Inflammatory macrophage (primary cell): Measurements from ENCODE around the gene SEC61G.

Source experiments
- DNase-seq, 2 donors: peaks; one replicate each; pipeline ENCODE4 v3.0.0-alpha.2; 2020 to 2022

SEC61G gene

DNA sequence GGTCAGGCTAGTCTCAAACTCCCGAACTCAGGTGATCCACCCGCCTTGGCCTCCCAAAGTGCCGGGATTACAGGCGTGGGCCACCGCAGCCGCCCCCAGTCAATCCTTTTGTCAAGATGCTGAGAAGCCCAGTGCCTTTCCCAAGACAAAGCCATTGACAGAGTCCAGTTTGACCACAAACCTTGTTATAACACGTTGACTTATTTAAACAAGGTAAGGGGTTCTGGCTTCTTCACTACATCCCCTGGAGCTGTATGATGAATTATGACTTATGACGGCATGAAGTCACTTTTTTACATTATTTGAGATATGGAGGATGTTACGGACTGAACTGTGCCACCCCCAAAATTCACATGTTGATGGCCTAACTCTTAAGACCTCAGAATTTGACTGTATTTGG, 5.8 kb upstream of the SEC61G start:
- DNase-seq, result no peak

DNA sequence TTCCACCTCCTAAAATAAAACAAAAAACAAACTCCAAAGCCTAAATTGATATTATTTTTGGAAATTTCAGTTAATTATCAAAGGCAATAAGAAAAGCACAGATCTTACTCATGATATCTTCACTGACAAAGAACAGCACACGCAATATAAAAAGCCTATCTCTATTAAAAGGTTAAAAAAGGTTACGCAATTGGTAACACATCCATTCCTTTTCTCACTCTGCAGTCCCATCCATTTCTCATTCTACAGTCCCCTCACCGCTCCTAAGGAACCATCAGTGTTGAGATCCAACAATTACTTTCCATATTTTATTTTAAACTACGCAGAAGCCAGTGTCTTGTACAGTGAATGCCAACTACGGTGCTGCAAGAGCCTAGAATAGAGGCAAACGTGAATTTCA, 1.3 kb downstream of the SEC61G start:
- DNase-seq, result no peak

DNA sequence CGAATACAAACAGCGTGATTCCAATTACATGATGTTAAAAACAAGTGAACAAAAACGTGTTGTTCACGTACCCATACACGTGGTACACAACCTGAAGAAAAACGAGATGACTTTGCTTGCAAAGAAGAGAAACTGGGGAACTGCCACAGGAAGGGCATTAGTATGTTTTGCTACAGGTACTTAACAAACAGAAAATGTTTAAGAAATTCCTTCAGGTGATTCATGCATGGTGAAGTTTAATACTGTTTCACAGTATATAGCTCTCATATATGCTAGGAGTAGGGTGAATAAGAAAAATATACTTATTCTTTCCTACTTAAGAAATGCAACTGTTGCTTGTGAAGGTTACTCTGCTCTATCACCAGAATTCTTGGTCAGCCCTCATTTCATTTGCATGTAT, 9.8 kb downstream of the SEC61G start:
- DNase-seq, result no peak

DNA sequence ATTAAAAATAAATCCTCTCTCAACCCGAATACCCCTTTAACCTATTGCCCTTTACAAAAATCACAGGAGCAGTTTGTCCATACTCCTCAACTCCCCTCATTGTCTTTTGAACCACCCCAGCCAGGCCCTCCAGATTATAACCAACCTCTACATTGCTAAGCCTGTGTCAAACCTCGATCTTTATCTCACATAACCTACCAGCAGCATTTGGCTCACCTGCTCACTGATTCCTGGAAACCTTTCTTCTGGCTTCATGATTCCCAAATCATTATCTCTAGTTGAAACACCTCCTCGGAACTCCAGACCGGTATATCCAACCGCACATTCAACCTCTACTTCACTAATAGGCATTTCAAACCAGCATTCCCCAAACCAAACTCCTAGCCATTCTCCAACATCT, 11.8 kb downstream of the SEC61G start:
- DNase-seq, result no peak

DNA sequence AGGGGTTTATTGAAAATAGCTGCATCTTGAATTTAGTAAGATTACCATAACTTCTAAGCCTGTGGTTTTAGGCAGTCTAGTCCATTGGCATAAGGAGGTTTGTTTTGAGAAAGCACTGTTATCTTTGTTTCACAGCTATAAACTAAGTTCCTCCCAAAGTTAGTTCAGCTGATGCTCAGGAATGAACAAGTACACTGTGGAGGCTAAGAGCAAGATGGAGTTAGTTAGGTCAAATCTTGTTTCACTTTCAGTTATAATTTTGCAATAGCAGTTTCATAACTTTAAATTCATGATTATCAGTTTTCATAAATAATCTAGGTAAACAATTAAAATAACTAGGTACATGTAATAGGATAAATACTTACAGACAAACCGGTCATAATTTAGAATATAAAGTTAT, 15.4 kb downstream of the SEC61G start:
- DNase-seq, result no peak

DNA sequence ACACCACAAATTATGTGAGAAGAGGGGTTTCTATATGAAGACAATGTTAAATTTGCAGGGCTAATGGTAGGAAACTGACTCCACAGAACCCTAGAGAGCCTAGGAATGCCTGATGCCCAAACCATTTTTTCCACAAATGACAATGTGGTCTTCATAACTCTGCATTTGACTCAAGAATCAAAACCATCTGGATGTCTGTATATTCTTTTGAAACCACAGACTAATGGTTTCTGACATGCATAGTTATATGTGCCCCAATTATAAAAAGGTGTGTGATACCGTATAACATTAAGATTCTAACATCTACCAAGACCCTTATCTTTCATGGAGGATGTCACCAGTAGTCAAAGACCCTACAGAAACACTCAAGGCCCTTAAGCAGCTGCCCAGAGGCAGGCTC, 20.3 kb downstream of the SEC61G start:
- no peak for DNase-seq

DNA sequence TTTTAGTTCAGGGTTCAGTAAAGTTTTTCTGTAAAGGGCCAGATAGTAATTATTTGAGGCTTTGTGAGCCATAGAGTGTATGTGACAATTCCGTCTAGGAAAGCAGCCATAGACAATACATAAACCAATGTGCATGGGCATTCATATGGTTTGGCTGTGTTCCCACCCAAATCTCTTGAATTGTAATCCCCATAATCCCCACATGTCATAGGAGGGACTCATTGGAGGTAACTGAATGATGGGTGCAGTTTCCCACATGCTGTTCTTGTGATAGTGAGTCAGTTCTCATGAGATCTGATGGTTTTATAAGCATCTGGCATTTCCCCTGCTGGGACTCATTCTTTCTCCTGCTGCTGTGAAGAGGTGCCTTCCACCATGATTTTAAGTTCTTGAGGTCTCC, 29.9 kb downstream of the SEC61G start:
- no peak for DNase-seq

DNA sequence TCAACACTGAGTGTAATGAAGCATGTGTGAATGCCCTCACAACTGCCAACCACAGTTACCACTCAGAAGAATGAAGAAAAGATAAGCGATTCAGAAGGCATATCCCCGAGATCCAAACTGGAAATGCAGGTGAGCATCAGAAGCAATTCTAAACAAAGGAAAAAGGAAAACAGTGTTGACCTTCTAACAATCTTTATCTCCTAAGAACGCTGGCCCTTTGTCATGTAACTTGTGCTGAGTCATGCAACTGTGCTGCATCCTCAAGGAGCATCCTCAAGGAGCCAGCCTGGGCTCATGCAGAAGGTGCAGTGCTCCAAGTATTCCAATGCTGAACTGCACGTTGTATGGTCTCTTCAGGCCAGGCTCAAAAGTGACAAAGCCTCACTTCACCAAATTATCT, 30.6 kb downstream of the SEC61G start:
- no peak for DNase-seq

DNA sequence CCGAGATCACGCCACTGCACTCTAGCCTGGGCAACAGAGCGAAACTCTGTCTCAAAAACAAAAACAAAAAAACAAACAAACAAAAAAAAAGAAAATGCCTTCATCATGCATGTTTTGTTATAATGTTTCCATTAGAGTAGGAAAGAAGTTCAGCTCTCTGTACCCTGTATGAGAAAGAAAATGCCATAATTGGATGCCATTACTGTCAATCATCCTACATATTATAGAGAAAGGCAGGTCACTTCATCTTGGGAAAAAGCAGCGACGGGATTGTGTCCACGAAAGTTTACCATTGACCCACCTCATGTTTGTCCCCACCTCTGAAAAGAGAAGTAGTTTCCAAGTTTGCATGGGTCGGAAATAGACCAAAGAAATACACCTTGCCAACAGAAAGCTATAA, 33.8 kb downstream of the SEC61G start:
- no peak for DNase-seq

DNA sequence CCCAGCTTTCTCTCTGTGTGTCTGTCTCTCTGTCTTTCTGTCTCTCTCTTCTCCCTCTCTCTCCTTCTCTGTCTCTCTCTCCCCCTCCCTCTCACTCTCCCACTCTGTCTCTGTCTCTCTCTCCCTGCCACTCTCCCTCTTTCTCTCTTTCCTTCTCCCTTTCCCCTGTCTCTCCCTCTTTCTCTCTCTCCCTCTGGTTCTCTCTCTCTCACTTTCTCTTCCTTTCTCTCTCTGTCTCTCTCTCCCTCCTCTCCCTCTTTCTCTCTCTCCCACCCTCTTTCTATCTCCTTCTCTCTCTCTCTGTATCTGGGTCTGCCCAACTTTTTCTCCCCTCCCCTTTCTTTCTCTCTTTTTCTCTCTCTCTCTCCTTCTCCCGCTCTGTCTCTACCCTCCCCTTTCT, 36.5 kb downstream of the SEC61G start:
- DNase-seq, result no peak

DNA sequence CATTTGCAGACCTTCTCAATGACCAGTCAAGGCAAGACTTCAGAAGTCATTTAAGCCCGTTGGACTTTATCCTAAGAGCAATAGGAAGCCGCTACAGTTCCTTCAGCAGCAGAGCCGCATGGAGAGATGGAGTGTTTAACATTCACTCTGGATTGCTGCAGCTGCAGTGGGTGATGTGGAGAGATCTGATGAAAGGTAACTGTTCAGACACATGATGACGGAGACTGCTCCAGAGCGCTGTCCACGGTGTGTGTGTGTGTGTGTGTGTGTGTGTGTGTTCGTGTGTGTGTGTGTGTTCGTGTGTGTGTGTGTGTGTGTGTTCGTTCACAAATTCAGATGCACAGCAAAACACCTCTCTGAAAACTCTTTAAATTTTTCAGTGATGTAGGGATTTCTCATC, 37.0 kb downstream of the SEC61G start:
- no peak for DNase-seq

DNA sequence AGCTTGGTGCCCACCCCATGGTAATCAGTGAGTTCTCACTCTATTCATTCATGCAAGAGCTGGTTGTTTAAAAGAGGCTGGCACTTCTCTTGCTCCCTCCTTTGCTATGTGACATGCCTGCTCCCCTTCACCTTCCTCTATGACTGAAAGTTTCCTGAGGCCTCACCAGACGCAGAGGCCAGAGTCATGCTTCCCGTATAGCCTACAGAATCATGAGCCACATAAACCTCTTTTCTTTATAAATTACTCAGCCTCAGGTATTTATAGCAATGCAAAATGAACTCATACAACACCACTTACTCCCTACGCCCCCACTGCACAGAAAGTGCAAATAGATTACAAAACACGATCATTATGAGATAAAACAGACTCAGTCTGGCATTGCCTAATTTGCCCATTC, 39.0 kb downstream of the SEC61G start:
- no peak for DNase-seq

DNA sequence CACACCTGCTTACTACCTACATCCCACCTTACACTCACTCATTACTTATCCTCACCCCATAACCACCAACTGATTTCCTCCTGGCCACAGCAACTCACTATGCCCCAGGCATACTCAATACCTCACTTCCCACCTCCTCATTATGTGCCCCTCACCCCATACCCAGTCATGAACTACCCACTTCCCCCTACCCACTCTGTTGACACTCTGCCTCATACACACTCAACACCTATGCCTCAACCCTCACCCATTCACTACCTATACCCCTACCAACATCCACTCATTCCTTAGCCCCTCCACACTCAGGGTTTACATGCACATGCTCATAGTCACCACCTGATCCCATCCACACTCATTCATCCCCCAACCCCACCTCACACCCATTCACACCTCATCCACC, 39.6 kb downstream of the SEC61G start:
- no peak for DNase-seq

DNA sequence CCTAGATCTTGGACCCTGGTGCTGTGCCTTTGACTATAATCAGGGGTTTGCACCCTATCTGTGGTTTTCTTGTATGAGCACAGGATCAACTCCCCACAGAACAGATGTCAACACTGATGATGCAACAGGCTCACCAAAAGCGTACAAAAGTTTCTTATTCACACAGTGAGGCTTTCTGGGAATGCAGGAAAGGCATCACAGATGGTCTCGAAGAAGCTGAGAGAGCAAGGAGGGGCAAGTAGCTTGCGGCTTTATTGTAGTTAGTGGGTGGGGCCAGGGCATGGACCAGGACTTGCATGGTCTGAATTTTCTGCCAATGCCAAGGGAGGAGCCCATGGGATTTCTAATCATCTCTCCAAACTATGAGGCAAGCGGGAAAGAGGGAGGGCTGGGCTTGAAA, 46.2 kb downstream of the SEC61G start:
- DNase-seq, result no peak

DNA sequence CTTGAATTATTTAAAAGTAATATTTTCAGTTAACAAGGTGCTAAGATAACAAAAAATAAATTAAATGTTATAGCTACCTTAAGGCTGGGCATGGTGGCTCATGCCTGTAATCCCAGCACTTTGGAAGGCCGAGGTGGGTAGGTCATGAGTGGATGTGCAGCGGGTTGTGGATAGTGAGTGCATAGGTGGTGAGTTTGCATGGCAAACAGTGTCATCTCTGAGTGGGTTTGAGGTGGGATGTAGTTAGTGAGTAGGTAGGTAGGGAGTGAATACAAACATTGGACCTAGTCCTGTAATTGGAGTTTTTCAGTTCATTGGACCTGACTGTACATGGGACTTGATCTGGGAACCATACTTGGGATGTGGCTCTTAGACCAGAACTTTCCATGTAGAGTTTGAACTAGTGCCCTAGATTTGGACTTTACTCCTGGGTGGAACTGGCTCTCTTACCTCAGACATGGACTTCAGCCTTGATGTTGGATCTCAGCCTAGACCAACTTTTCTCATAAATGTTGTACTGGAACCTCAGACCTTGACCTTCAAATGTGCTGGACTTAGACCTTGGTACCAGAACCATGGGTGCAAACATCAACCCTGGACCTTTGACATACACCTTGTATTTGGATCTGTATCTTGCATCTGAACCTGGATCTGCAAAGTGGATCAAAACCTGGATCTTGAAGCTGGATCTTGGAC, 47.0 kb downstream of the SEC61G start:
- DNase-seq, result no peak

DNA sequence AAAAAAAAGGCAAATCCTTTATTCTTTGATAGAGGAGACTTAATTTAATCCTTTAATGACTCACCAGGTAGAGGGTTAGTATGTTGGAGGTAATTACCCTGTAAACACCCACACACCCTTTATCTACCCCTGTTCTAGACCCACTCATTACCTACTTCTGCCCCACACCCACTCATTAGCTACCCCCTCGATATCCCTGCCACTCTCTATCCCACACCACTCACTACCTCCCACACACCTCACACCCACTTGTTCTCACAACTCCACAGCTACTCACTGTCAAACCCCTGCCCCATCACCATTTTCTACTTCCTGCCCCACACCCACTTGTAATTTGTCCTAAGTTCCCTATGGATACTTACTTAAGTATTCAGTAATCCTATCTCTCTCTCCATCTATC, 49.7 kb downstream of the SEC61G start:
- no peak for DNase-seq

DNA sequence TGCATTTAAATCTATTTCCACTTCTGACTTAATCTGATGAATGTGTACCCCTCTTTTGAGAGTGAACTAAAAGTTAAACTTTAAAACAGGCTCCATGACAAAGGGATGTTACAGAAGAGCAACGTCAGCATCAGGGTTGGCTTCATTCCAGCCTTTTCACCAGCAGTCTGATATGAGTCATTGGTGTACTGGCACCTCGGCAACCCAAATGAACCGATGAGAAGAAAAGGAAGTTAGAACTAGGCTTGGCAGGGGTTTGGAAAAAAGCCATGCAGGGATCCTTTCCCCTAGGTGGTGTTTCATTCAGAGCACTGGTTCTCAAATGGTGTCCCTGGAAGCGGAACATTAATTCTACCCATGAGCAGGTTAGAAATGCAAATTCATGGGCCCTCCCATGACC, 53.6 kb downstream of the SEC61G start:
- no peak for DNase-seq

DNA sequence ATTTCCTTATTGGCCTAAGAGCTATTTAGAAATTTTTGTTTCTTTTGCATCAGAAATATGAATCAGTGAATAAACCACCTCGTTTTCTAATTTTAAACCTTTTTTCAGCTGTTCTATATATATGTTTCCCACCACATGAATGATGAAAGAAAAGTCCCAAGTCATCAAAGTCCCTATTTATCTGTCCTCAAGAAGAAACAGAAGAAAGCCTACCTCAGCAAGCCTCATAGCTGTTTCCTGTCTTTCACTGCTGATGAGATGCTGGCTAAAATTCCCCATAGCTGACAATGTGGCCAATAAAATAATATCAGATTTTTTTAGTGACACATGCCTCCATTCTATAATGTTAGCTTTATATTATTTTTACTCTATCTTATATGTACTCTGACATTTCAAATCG, 54.2 kb downstream of the SEC61G start:
- no peak for DNase-seq
